Choroid plexus epithelial cell (primary cell): ENCODE data around the gene DNAJC7.

ENCODE experiments used
- DNase-seq: peaks from one replicate; pipeline ENCODE4 v3.0.0-alpha.2; 2010; ENCODE audit warnings: low read depth
- H3K4me3 ChIP-seq: 2 replicates; pipeline ENCODE4 v1.5.1; 2011; ENCODE audit warnings: low read depth, mild to moderate bottlenecking, control low read depth, low read length, moderate library complexity
- TF ChIP-seq, protein P1 (sequence below): conservative IDR thresholded peaks from 2 replicates; pipeline ENCODE4 v1.5.1; 2011; ENCODE audit warnings: low read depth, mild to moderate bottlenecking, control low read depth, inconsistent platforms, low read length, moderate library complexity

Gene DNAJC7

DNA sequence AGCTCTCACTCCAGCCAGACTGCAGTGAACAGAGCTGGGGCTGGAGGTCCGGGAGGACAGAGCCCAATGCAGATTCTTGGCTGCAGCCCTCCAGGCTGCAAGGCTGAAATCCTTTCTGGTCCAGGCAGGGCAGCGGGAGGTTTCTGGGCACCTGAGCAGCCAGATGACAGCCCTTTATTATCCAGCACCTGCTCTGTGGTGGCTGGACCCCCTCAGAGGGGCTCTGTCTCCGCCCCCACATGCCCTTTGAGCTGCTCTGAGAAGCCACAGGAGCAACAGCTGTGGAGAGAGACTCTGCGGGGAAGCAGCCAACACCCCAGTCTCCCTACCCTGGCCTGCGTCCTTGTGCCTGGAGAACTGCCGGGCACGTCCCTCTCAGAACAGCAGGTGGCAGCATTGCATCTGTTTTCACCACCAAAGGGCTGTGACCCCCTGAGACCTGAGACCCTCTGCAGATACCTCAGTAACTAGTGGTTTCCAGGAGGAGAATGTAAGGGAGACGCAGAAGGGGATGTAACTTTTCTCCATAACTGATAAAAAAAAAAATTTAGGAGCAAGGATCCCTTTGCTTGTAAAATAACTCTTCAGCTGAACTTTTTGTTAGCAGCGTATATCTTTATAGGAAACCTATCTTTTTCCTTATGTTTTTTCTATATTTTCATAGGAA lies 54.3 kb downstream of the DNAJC7 start:
- DNase-seq, result peak; percentile 75
- TF ChIP-seq, protein P1, sequence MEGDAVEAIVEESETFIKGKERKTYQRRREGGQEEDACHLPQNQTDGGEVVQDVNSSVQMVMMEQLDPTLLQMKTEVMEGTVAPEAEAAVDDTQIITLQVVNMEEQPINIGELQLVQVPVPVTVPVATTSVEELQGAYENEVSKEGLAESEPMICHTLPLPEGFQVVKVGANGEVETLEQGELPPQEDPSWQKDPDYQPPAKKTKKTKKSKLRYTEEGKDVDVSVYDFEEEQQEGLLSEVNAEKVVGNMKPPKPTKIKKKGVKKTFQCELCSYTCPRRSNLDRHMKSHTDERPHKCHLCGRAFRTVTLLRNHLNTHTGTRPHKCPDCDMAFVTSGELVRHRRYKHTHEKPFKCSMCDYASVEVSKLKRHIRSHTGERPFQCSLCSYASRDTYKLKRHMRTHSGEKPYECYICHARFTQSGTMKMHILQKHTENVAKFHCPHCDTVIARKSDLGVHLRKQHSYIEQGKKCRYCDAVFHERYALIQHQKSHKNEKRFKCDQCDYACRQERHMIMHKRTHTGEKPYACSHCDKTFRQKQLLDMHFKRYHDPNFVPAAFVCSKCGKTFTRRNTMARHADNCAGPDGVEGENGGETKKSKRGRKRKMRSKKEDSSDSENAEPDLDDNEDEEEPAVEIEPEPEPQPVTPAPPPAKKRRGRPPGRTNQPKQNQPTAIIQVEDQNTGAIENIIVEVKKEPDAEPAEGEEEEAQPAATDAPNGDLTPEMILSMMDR, result peak; percentile 94
- H3K4me3 ChIP-seq, result no peak overlapping the region

DNA sequence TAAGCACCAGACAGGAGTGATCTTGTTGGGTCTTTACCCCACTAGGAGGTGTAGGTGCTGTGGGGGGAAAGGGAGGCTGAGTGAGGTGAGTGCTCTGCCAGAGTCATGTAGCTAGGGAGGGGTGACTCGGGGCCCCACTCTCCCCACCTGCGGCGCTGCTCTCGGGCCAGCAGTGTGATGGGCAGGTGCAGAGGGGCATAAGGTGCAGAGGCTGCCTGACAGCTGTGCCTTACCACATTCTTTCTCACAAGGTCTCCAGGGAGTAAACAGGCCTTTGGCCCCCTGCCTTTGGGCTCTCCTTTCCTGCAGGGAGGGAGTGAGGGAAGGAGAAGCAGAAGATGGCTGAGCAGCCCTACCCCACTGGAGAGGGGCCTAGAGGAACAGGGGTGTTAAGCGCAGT lies 55.1 kb downstream of the DNAJC7 start:
- H3K4me3 ChIP-seq, result no peak overlapping the region
- TF ChIP-seq, protein P1, result no peak
- no peak for DNase-seq

DNA sequence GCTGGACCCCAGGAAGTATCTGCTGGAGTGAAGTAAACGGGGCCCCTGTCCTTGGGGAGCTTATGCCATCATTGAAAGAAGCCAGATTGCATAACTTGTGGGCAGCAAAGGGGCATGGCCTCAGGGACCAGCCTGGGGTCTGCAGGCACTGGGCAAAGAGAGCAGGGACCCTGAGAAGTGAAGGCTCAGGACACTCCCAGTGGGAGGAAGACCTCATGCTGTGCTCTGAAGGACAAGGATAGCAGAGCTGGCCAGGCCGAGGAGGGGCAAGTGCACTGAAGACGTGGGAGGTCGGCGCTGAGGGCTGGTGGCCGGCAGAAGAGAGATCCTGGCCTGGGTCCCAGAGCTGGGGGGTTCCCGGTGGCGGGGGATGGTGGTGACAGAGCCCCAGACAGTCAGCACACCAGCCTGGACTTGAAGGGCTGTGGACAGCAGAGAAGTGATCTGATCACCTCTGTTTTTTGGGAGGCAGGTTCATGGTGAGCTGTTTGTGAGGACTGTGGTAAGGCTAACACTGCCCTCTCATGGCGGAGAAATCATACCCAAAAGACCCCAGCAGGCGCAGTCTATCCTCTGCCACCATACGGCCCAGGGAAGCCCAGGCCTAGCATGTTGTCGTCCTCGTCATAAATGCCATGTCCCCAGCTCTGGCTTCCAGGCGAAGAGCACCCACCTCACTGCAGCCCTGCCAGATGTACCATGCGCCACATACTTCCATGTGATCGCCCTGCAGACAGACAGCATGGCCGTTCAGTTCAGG lies 57.7 kb downstream of the DNAJC7 start:
- H3K4me3 ChIP-seq, result no peak overlapping the region
- TF ChIP-seq, protein P1, result peak; percentile 72
- DNase-seq, result peak; percentile 77

DNA sequence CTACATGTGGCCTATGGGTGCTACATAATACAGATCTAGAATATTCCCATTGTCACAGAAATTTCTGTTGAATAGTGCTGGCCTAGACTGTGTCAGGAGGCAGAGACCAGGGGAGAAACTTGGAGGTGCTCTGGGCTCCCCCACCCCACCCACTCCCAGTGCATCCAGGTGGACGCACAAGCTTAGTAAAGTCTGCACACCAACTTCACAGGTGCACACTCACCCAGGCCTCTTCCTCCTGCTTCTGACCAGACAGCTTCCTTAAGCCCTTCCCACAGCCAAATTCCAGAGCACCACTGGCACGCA lies 58.3 kb downstream of the DNAJC7 start:
- peak; percentile 45 for DNase-seq
- TF ChIP-seq, protein P1, result no peak
- H3K4me3 ChIP-seq, result no peak overlapping the region

DNA sequence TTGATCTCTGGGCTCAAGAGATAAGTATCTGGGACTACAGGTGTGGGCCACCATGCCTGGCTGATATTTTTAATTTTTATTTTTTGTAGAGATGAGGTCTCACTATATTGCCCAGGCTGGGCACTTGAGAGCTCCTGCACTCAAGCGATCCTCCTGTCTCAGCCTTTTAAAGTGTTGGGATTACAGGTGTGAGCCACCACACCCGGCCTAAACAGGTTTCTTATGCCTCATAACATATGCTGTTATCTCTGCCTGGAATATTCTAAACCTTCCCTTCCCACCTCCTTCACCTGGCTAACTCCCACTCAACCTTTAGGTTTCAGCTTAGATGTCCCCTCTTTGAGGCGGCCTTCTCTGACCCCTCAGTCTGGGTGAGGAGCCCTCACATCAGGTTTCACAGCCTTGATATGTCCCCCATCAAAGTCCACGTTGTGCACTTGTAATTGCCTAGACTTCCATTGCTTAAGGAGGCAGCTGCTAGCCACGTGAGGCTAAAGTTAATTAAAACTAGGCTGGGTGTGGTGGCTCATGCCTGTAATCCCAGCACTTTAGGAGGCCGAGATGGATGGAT lies 59.3 kb downstream of the DNAJC7 start:
- no peak for DNase-seq
- no peak overlapping the region for H3K4me3 ChIP-seq
- TF ChIP-seq, protein P1, result no peak

DNA sequence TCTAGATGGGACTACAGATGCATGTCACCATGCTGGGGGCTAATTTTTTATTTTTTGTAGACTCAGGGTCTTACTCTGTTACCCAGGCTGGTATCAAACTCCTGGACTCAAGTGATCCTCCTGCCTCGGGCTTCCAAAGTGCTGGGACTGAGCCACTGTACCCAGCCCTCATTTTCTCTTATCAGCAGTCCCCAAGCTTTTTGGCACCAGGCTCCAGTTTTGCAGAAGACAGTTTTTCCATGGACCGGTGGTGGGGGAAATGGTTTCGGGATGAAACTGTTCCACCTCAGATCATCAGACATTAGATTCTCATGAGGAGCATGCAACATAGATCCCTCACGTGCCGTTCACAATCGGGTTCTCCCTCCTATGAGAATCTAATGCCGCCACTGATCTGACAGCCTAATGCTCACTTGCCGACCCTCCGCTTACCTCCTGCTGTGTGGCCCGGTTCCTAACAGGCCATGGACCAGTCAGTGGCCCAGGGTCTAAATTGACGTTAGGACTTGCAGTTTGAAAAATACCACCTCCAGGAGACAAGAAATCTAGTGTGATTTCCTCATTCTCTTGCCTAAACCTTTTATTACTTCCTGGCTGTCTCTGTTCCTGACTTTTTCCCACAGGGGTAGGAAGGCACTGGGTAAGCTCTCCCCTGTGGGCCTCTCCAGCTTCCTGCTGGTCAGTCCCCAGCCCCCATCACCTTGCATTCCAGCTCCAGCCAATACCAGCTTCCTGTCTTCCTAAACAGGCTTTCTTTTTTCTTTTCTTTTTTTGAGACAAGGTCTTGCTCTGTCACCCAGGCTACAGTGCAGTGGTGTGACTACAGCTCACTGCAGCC lies 60.0 kb downstream of the DNAJC7 start:
- DNase-seq, result peak; percentile 51
- no peak overlapping the region for H3K4me3 ChIP-seq
- TF ChIP-seq, protein P1, result no peak
